ENCODE data around the gene COX6B2. TPM values are rescaled to one million over a fixed set of nuclear protein-coding genes. Genes with fewer than 3 reads are reported as not detected.
A peak's percentile ranks its signal among the peaks of the same experiment; 100 is the strongest.

Gene COX6B2
- polyA plus RNA-seq, 3 donors, result 0.36 TPM; not detected in 2

- Mint-ChIP-seq H3K4me1 (peaks cover 21% of the 10 kb centered on the region), H3K36me3 (peaks cover 66 to 92% of the 10 kb centered on the region in 2 donors), H3K9me3 (peaks cover 0 to 2% (median 0%) of the 10 kb centered on the region in 7 donors), H3K27ac (peak overlapping the region in 1 of 7 donors; percentile 50), H3K27me3 (ENCODE audit: low read depth in 3 of 3) (no peaks in the 10 kb centered on the region), H3K4me3 (no peak overlapping the region)
- H3K27me3 ChIP-seq (ENCODE audit: control insufficient read depth in 2 of 2, insufficient read depth in 2 of 2, low read length in 2 of 2), result no peaks in the 10 kb centered on the region
- TF ChIP-seq CTCF (IDR thresholded peaks at IDR 0.05), result no peak
- intact Hi-C loops (cut with micrococcal nuclease), result no loop called here
- peaks cover 9 to 12% of the 10 kb centered on the region in 2 donors for H3K4me1 ChIP-seq (ENCODE audit: control insufficient read depth in 1 of 2, insufficient read depth in 2 of 2, low read length in 2 of 2)
- H3K27ac ChIP-seq (ENCODE audit: low read depth in 1 of 2, low read length in 2 of 2), result no peak overlapping the region
- no peak overlapping the region for H3K4me3 ChIP-seq (replicated peaks in 1 of 3; ENCODE audit: low read depth in 2 of 3, low read length in 3 of 3)
- peaks cover 55 to 77% of the 10 kb centered on the region in 2 donors for H3K36me3 ChIP-seq (replicated peaks in 1 of 2; ENCODE audit: control insufficient read depth in 1 of 2, insufficient read depth in 2 of 2, low read length in 2 of 2)
- peaks cover 67% of the 10 kb centered on the region for H4K20me1 ChIP-seq (ENCODE audit: insufficient read depth, low read length)
- no peak overlapping the region for H3K4me2 ChIP-seq (replicated peaks; ENCODE audit: extremely low read depth, low read length, poor library complexity, severe bottlenecking)
- H2AFZ ChIP-seq (ENCODE audit: insufficient read depth, low read depth, low read length, poor library complexity, severe bottlenecking), result no peak overlapping the region
- H3K79me2 ChIP-seq (ENCODE audit: insufficient read depth, low read length), result peaks cover 11% of the 10 kb centered on the region
- DNase-seq, result no peak
- no peak overlapping the region for H3K9ac ChIP-seq (ENCODE audit: insufficient read depth, low read length, poor library complexity, severe bottlenecking)
- 89% methylated on average over 8 of the region's 8 CpGs for WGBS (ENCODE audit: insufficient coverage)
- no peaks in the 10 kb centered on the region for H3K9me3 ChIP-seq (replicated peaks in 1 of 2; ENCODE audit: control insufficient read depth in 1 of 2, insufficient read depth in 1 of 2, low read length in 2 of 2)
Measured at GRCh38 chr19:55316646-55317045, 37.9 kb downstream of the COX6B2 start.

- no peak overlapping the region for H3K27ac Mint-ChIP-seq
- WGBS (ENCODE audit: insufficient coverage), result 88% methylated on average over 11 of the region's 13 CpGs
- no peaks in the 10 kb centered on the region for H3K27me3 ChIP-seq (ENCODE audit: control insufficient read depth in 2 of 2, insufficient read depth in 2 of 2, low read length in 2 of 2)
- peaks cover 55 to 75% of the 10 kb centered on the region in 2 donors for H3K36me3 ChIP-seq (replicated peaks in 1 of 2; ENCODE audit: control insufficient read depth in 1 of 2, insufficient read depth in 2 of 2, low read length in 2 of 2)
- H3K9ac ChIP-seq (ENCODE audit: insufficient read depth, low read length, poor library complexity, severe bottlenecking), result no peak overlapping the region
- intact Hi-C loops (cut with micrococcal nuclease), result no loop called here
- H3K4me1 Mint-ChIP-seq, result peaks cover 15% of the 10 kb centered on the region
- H2AFZ ChIP-seq (ENCODE audit: insufficient read depth, low read depth, low read length, poor library complexity, severe bottlenecking), result no peak overlapping the region
- H3K4me1 ChIP-seq (ENCODE audit: control insufficient read depth in 1 of 2, insufficient read depth in 2 of 2, low read length in 2 of 2), result peaks cover 3 to 6% of the 10 kb centered on the region in 2 donors
- H3K9me3 ChIP-seq (replicated peaks in 1 of 2; ENCODE audit: control insufficient read depth in 1 of 2, insufficient read depth in 1 of 2, low read length in 2 of 2), result no peaks in the 10 kb centered on the region
- H3K4me3 ChIP-seq (replicated peaks in 1 of 3; ENCODE audit: low read depth in 2 of 3, low read length in 3 of 3), result no peak overlapping the region
- H3K27ac ChIP-seq (ENCODE audit: low read depth in 1 of 2, low read length in 2 of 2), result no peak overlapping the region
- H4K20me1 ChIP-seq (ENCODE audit: insufficient read depth, low read length), result peaks cover 66% of the 10 kb centered on the region
- no peak overlapping the region for H3K4me2 ChIP-seq (replicated peaks; ENCODE audit: extremely low read depth, low read length, poor library complexity, severe bottlenecking)
- H3K27me3 Mint-ChIP-seq (ENCODE audit: low read depth in 3 of 3), result peaks cover 0 to 2% (median 0%) of the 10 kb centered on the region in 3 donors
- H3K4me3 Mint-ChIP-seq, result no peak overlapping the region
- H3K79me2 ChIP-seq (ENCODE audit: insufficient read depth, low read length), result peaks cover 5% of the 10 kb centered on the region
- peaks cover 0 to 2% (median 0%) of the 10 kb centered on the region in 7 donors for H3K9me3 Mint-ChIP-seq
- no peak for DNase-seq
- peaks cover 62 to 88% of the 10 kb centered on the region in 2 donors for H3K36me3 Mint-ChIP-seq
- no peak for TF ChIP-seq CTCF (IDR thresholded peaks at IDR 0.05)
Measured at GRCh38 chr19:55315956-55316525, 38.5 kb downstream of the COX6B2 start.
